RPMI8226 (cell line): ENCODE measurements around the gene PPARD.
"Not testable (repeated sequence)": the region's sequence is repeated elsewhere in the genome, so short reads cannot be mapped to it uniquely, and the experiment has no call there.

Experiments
- DNase-seq: peaks from one replicate; pipeline ENCODE4 v3.0.0-alpha.2; 2015

The PPARD gene

GRCh38 chr6:35342258-35343091 is at the start of gene PPARD:
Gene PPARD (plus strand): TSS chr6:35342558. CDS start chr6:35411088, 68,530 bp downstream.
- peak; percentile 97 for DNase-seq

DNA sequence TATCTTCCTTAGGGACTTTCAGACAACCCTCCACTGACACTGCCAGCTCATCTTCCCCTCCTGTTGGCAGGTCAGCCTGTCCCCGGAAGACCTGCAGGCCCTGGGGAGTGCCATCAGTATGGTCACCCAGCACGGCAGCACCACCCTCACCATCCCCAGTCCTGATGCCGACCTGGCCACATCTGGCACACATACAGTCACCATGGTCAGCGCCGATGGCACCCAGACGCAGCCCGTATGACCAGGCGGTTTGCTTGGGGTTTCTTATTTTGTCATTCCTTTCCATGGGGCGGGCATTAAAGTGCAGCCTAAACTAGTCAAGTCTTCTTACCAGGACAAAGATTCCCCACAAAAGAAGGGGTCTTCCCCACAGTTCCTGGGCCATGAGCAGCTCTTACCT is 48.7 kb upstream of the PPARD start:
- no peak for DNase-seq

DNA sequence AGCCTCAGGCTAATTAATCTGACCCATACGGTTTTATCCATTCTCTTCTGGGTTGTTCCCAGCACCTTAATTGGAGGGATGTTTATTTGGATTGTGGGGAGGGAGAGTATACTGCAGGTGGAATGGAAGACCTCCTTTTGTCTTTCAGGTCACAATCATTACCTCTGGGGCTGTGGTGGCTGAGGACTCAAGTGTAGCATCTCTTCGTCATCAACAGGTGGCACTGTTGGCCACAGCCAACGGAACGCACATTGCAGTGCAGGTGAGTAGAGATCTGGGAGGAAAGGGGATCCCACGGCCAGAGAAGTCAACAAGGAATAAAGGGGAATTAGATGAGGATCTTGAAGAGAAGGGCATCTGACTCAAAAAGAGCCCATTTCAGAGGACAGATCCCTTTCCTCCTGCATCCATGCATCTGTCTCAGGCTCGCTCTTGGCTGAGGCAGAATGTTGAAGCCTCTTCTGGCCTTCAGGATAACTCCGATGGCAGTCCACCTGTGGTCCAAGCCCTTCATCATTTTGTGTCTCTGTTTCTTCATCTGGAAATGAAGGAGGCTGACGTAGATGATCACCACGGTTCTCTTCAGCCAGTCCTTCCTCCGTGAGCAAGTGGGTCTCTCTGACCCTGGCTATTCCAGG is 47.9 kb upstream of the PPARD start:
- DNase-seq = peak; percentile 57

- no peak for DNase-seq
Observed at GRCh38 chr6:35295036-35295435, 47.3 kb upstream of the PPARD start.

DNA sequence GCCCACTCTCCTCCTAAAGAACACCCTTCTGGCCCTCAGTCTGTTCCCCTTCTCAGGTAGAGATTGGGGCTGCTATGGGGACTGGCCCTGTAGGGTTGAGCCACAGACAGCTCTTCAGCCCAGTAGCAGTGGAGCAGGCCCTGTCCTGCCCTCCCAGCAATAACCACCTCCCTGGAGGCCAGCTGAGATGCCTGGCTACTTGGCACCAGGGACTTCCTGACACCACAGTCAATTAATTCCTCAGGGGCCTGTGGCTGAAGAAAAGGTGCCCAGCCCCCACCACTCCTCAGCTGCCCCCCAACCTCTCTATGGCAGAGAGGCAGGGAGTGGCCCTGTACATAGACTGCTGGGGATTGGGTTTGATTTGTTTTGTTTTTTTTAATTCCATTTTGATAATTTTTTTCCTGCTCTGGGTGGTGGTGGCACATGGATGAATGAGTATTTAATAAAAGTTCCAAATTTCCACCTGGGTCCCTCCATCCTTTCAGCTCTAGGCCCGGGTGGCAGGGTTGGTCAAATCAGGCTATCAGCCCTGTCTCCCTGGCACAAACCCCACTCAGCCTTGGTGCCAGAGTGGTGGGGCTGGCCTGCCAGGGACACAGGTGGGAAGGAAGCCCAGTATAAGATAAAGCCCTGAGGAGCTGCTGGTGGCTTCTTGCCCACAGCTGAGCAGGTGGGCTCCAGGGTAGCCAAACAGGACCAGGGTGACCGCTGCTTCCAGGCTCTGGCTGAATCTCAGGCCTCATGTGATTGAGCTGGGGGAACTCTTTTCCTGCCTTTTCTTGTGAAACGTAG is 46.6 kb upstream of the PPARD start:
- no peak for DNase-seq

DNA sequence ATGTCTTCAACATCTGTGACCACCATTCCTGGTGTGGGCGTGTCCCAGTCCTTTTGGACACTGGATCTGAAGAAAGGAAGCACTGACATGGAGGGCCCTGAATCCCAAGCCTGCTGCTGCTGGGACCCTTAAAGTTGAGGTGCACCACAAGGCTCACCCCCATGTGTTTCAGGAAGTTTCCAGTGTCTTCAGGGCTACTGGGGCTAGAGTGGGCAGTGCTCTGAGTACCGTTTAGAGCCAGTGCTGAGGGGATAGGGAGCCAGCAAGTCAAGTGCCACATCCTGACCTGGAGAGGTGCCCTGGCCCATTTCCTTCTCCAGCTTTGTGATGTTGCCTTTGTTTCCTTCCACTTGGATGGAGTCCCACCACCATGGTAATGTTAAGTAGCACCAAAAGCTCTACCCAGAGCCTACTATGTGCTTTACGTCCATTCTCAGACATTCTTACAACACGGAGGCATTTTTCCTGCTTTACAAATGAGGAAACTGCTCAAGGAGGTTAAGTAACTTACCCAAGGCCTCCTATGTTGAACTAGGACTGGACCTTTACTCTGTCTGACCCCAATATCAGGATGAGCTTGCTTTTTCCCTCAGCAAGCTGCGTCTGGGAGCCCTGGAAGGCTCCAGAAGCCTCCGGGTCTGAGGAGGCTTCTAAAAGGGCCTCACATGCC is 45.3 kb upstream of the PPARD start:
- no peak for DNase-seq

- peak; percentile 93 for DNase-seq
Observed at GRCh38 chr6:35297601-35298481, 44.5 kb upstream of the PPARD start, which contains the start of gene DEF6. Gene DEF6 (plus strand): TSS chr6:35297818. CDS start chr6:35297857, 39 bp downstream.

DNA sequence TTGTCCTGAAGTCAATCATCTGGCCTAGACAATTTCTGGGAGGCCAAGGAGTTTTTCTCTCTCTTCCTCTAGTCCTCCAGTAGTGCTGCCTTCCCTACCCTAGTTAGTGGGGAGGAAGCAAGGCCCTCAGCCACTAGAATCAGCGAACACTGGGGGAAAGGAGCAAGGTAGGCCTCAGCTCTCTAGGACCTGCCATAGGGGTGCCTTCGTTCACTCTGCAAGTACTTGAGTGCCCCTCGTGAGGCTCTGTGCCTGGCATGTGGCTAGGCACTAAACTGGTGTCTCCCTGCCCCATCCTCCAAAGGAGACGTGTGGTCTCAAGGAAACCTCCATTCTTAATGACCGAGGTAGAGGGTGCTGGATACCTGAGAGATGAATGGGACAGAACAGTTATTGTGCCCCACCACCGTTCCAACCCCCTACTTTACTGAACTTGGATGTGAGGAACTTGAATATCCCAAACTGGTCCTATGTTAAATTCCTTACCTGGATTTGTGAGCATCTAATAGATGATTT is 43.7 kb upstream of the PPARD start:
- DNase-seq = no peak

DNA sequence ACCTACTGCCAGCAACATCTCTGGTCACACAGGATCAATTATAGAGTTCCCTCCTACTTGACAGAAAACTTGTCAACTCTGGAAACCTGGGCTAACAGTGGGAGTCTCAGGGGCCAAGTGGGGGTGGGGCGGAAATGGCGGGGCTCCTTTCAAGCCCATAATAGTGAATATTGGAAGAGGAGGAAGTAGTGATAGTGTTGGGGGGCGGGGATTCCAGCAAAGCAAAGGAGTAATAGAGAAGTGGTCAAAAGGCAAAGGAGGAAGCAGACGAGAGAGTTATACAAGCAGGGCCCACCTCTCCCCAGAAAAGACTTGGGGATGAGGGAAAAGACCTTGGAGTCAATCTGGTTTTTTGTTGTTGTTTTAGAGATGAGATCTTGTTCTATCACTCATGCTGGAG is 42.7 kb upstream of the PPARD start:
- DNase-seq = no peak

GRCh38 chr6:35300848-35301247 is 41.5 kb upstream of the PPARD start:
- DNase-seq = no peak

DNA sequence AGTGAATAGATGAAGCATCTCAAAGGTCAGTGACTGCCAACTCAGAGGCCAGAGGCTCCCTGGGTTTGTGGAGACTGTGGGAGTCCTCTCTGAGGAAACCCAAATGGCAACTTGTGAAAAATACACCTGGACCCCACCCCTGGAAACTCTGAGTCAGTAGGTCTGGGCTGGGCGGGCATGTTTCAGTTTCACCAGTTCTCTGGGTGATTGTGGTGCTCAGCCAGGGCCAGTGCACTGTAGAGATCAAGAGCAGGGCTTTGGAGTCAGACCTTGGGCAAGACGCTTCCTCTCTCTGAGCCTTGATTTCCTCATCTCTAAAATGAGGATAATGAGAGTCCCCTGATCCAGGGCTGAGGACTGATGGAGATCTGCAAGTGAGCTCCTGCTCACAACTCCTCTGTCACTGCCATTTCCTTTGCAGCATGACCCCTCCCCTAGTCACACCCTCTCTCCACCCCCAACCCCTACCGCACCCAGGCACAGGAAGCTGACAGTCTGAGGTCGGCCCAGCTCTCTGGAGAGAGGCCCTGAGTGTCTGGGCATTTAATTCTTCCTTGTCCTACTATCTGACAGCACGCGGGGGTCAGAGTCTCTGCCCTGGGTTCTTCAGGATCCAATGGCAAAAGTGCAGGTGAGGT is 39.6 kb upstream of the PPARD start:
- DNase-seq = peak; percentile 90

GRCh38 chr6:35304299-35304698 is 38.1 kb upstream of the PPARD start:
- no peak for DNase-seq

DNA sequence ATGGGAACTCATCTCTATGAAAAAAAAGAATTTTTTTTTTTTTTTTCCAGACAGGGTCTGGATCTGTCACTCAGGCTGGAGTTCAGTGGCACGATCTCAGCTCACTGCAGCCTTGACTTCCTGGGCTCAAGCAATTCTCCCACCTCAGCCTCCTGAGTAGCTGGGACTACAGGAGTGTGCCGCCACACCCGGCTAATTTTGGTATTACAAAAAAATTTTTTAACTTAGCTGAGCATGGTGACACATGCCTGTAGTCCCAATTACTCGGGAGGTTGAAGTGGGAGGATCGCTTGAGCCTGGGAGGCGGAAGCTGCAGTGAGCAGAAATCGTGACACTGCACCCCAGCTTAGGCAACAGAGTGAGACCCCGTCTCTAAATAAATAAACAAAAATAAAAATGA is 37.2 kb upstream of the PPARD start:
- no peak for DNase-seq

DNA sequence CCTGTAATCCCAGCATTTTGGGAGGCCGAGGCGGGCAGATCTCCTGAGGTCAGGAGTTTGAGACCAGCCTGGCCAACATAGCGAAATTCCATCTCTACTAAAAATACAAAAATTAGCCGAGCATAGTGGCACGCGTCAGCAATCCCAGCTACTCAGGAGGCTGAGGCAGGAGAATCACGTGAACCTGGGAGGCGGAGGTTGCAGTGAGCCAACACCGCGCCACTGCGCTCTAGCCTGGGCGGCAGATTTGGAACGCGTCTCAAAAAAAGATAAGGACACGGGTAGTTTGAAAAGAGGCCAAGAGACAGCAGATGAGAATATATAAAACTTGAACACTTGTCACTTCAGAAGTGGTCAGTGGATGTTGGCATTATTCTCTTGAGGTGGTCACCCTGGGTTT is 35.2 kb upstream of the PPARD start:
- not testable (repeated sequence) for DNase-seq

DNA sequence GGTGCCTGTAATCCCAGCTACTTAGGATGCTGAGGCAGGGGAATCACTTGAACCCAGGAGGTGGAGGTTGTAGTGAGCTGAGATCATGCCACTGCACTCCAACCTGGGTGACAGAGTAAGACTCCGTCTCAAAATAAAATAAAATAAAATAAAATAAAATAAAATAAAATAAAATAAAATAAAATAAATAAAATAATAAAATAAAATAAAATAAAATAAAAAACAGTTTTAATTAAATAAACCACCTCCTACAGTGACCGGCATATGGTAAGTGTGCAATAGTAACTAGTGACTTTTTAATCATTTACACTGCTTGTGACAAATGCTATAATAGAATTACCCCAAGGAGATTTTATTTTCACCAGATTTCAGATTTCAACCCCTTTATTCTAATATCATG is 33.8 kb upstream of the PPARD start:
- DNase-seq = not testable (repeated sequence)

DNA sequence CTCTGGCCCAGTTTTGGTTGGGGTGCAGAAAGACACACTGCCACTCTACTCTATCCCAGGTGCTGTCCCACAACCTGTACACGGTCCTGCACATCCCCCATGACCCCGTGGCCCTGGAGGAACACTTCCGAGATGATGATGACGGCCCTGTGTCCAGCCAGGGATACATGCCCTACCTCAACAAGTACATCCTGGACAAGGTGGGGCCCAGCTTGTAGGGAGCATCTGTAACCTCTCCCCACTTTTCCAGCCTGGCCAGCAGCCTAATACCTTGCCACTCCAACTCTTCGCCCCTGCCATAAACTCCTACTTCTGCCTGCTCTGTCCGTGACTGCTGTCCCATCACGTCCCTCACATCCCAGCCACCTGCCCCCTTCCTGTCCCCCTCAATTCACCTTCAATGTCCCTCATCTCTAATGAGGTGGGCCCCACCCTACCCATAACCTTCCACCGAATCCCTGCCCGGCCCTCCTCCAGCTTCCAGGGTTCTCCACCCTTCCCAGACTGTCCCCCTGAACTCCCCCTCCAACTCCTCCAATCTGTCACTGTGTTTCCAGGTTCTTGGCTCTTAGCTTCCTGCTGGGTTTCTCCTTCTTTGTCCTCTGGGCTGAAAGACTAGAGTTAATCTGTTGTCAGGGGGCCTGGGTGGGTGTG is 32.6 kb upstream of the PPARD start:
- no peak for DNase-seq

DNA sequence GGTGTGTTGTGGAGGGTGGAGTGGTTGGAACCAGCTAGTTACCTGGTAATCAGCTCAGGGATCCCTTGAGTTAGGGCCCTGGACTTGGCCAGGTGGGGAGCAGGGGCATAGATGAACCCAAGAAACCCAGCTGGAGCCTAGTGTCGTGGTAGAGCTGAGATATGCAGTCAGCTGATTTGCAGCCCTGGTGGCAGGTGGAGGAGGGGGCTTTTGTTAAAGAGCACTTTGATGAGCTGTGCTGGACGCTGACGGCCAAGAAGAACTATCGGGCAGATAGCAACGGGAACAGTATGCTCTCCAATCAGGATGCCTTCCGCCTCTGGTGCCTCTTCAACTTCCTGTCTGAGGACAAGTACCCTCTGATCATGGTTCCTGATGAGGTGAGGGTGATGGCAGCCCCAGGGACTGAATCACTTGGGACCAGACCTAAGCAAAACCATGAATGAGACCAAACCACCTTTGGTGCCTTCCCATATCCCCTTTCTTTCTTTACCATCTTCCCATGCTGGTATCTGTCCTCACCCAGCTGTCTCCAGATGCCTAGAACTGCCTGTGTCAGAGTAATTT is 32.0 kb upstream of the PPARD start:
- no peak for DNase-seq

GRCh38 chr6:35311390-35312075 is 30.8 kb upstream of the PPARD start:
- no peak for DNase-seq

GRCh38 chr6:35312076-35312800 is 30.1 kb upstream of the PPARD start:
- no peak for DNase-seq
